A549 (cell line): Measurements from ENCODE around the gene TVP23A. TPM values are rescaled to one million over a fixed set of nuclear protein-coding genes. Genes with fewer than 3 reads are reported as not detected.

Experiments
- ATAC-seq, 2 experiments: fragments of 200-7000 bp in 1 of 2; fragments of >200 bp in 1 of 2; cut with Nextera tagmentation in 1 of 2; cut with Tn5 transposase in 1 of 2; 3 replicates each; pipeline versions ENCODE4 v1.8.0 to v1.9.1; 2018 to 2020; ENCODE audit warnings: mild to moderate bottlenecking in 1 of 2, moderate library complexity in 1 of 2
- CTCF ChIA-PET: fragments of 300-600 bp; sonication (Branson Sonifier 250); formaldehyde crosslinking; extraction: SDS; loops from one replicate; lab custom pipeline; 2021; ENCODE audit warnings: antibody characterized with exemption, inconsistent platforms; lab: Yijun Ruan, JAX
- POLR2A ChIA-PET: fragments of 350-600 bp; formaldehyde crosslinking; extraction: SDS; loops from one replicate; lab custom pipeline; 2021; ENCODE audit warnings: antibody characterized with exemption, inconsistent platforms; lab: Yijun Ruan, JAX
- DNase-seq, 2 experiments: peaks; one replicate each; pipeline versions ENCODE4 v3.0.0 to v3.0.0-alpha.2; 2011 to 2016; ENCODE audit warnings: low read depth in 1 of 2, low spot score in 1 of 2
- FAIRE-seq: peaks from 2 replicates; lab custom pipeline; 2011; peaks lifted over from hg19 to GRCh38; lab: Jason Lieb, UNC
- H3K27ac ChIP-seq, 2 experiments: fragments of >200 bp; sonication (Bioruptor Twin); formaldehyde crosslinking; 3 replicates each; pipeline ENCODE4 v1.5.1; 2016 to 2017
- H3K4me1 ChIP-seq: fragments of >200 bp; sonication (Bioruptor Twin); formaldehyde crosslinking; 3 replicates; pipeline ENCODE4 v1.6.1; 2016
- H3K4me2 ChIP-seq: fragments of >200 bp; sonication (Bioruptor Twin); formaldehyde crosslinking; 3 replicates; pipeline ENCODE4 v1.6.1; 2016
- H3K4me3 ChIP-seq: fragments of >200 bp; sonication (Bioruptor Twin); formaldehyde crosslinking; 3 replicates; pipeline ENCODE4 v1.5.1; 2016
- H3K9me3 ChIP-seq: fragments of >200 bp; sonication (Bioruptor Twin); formaldehyde crosslinking; 3 replicates; pipeline ENCODE4 v1.6.1; 2016
- ATOH8 ChIP-seq: fragments of 250-450 bp; sonication (Bioruptor Pico); IDR thresholded peaks from 2 replicates; pipeline ENCODE4 v1.5.0; 2020; ENCODE audit warnings: low read depth, mild to moderate bottlenecking, moderate library complexity
- BHLHE40 ChIP-seq: IDR thresholded peaks from 2 replicates; pipeline ENCODE4 v1.6.1; 2012; ENCODE audit warnings: low read depth, low read length, inconsistent platforms
- CBX8 ChIP-seq: fragments of 200-600 bp; sonication (generic); IDR thresholded peaks from 2 replicates; pipeline ENCODE4 v1.6.1; 2016
- CHD2 ChIP-seq: fragments of 150-350 bp; IDR thresholded peaks from 2 replicates; pipeline ENCODE4 v1.6.1; 2014; ENCODE audit warnings: low read length; ENCODE audit not compliant: partially characterized antibody
- E2F6 ChIP-seq: IDR thresholded peaks from 2 replicates; pipeline ENCODE4 v1.6.1; 2012; ENCODE audit warnings: low read depth, borderline replicate concordance
- ELK1 ChIP-seq: fragments of 150-350 bp; IDR thresholded peaks from 2 replicates; pipeline ENCODE4 v1.6.1; 2014; ENCODE audit warnings: low read depth, mild to moderate bottlenecking, low read length
- EP300 ChIP-seq, 2 experiments: fragments of >200 bp; sonication (Bioruptor Twin); formaldehyde crosslinking; IDR thresholded peaks; 2 replicates in 1 of 2; 3 replicates in 1 of 2; pipeline ENCODE4 v1.6.1; 2016 to 2017
- ESRRA ChIP-seq: fragments of 150-350 bp; IDR thresholded peaks from 2 replicates; pipeline ENCODE4 v1.6.1; 2014; ENCODE audit warnings: mild to moderate bottlenecking, low read length, borderline replicate concordance
- FOXS1 ChIP-seq: fragments of 250-450 bp; sonication (Bioruptor Pico); IDR thresholded peaks from 2 replicates; pipeline ENCODE4 v1.5.0; 2020; ENCODE audit warnings: mild to moderate bottlenecking, moderate library complexity
- HEYL ChIP-seq: fragments of 250-450 bp; sonication (Bioruptor Pico); IDR thresholded peaks from 2 replicates; pipeline ENCODE4 v1.8.0; 2021; ENCODE audit warnings: mild to moderate bottlenecking, moderate library complexity
- HMGXB4 ChIP-seq: fragments of 250-450 bp; sonication (Bioruptor Pico); IDR thresholded peaks from 2 replicates; pipeline ENCODE4 v1.5.0; 2021; ENCODE audit warnings: mild to moderate bottlenecking, moderate library complexity, borderline replicate concordance
- HOXB5 ChIP-seq: fragments of 250-450 bp; sonication (Bioruptor Pico); IDR thresholded peaks from 2 replicates; pipeline ENCODE4 v1.5.0; 2020; ENCODE audit warnings: mild to moderate bottlenecking, moderate library complexity
- JUN ChIP-seq, 2 experiments: fragments of >200 bp; sonication (Bioruptor Twin); formaldehyde crosslinking; IDR thresholded peaks; 2 replicates in 1 of 2; 3 replicates in 1 of 2; pipeline ENCODE4 v1.6.1; 2016 to 2017
- JUNB ChIP-seq: fragments of >200 bp; sonication (Bioruptor Twin); formaldehyde crosslinking; IDR thresholded peaks from 2 replicates; pipeline ENCODE4 v1.6.1; 2016
- MYC ChIP-seq: IDR thresholded peaks from 2 replicates; pipeline ENCODE4 v1.6.1; 2012; ENCODE audit warnings: mild to moderate bottlenecking, inconsistent platforms, low read length, improper control_type of control experiment, borderline replicate concordance
- NFE2L2 ChIP-seq: fragments of 150-350 bp; conservative IDR thresholded peaks from 2 replicates; pipeline ENCODE4 v1.6.1; 2014; ENCODE audit warnings: low read length
- NPAS2 ChIP-seq: fragments of 250-450 bp; sonication (Bioruptor Pico); IDR thresholded peaks from 2 replicates; pipeline ENCODE4 v1.8.0; 2022; ENCODE audit warnings: mild to moderate bottlenecking, moderate library complexity, borderline replicate concordance
- NR3C1 ChIP-seq: fragments of >200 bp; sonication (Bioruptor Twin); formaldehyde crosslinking; IDR thresholded peaks from 3 replicates; pipeline ENCODE4 v1.6.1; 2017
- RCOR1 ChIP-seq: fragments of 150-350 bp; IDR thresholded peaks from 2 replicates; pipeline ENCODE4 v1.6.1; 2014; ENCODE audit warnings: antibody characterized with exemption, low read length, low read depth
- RFX5 ChIP-seq: fragments of 450-650 bp; IDR thresholded peaks from 2 replicates; pipeline ENCODE4 v1.7.1; 2014; ENCODE audit warnings: antibody characterized with exemption, mild to moderate bottlenecking, moderate library complexity
- SREBF2 ChIP-seq: fragments of 450-650 bp; IDR thresholded peaks from 2 replicates; pipeline ENCODE4 v1.6.1; 2014; ENCODE audit warnings: mild to moderate bottlenecking, moderate library complexity
- ZC3H11A ChIP-seq: fragments of 450-650 bp; IDR thresholded peaks from 2 replicates; pipeline ENCODE4 v1.6.1; 2014; ENCODE audit warnings: antibody characterized with exemption, mild to moderate bottlenecking
- WGBS: methylation state at CpG from one replicate; pipeline ENCODE4 v1.1.6; 2017; ENCODE audit errors: missing lambda C conversion rate; 5-methylcytosine and 5-hydroxymethylcytosine counted together
- polyA plus RNA-seq, 4 experiments: library from polyadenylated mRNA; depleted of rRNA in 3 of 4; stranded (reverse); fragments of >200 nt; fragmentation: RNase III in 1 of 4; extraction: RNeasy Plus Mini Kit Qiagen cat#74134 plus additional on column Dnase treatment in 1 of 4; gene quantifications; 2 replicates in 3 of 4; 3 replicates in 1 of 4; pipeline ENCODE4 v1.2.3, GENCODE V29; 2011 to 2017
- TF ChIP-seq, protein P1 (sequence below): IDR thresholded peaks from 2 replicates; pipeline ENCODE4 v1.6.1; 2012
- TF ChIP-seq, protein P2 (sequence below): fragments of 450-650 bp; IDR thresholded peaks from 2 replicates; pipeline ENCODE4 v1.6.1; 2014; ENCODE audit warnings: antibody characterized with exemption
- TF ChIP-seq, protein P3 (sequence below): fragments of >200 bp; sonication (Bioruptor Twin); formaldehyde crosslinking; IDR thresholded peaks from 3 replicates; pipeline ENCODE4 v1.5.1; 2016

TVP23A gene
- polyA plus RNA-seq, 2 of the 4 experiments (the other 2 are of a cell fraction), result 0.03 TPM; not detected in 1

- no peak for TF ChIP-seq ESRRA
- TF ChIP-seq ATOH8, result no peak
- no peak for TF ChIP-seq SREBF2
Measured at GRCh38 chr16:10752843-10753523, 65.6 kb downstream of the TVP23A start (continued).

DNA sequence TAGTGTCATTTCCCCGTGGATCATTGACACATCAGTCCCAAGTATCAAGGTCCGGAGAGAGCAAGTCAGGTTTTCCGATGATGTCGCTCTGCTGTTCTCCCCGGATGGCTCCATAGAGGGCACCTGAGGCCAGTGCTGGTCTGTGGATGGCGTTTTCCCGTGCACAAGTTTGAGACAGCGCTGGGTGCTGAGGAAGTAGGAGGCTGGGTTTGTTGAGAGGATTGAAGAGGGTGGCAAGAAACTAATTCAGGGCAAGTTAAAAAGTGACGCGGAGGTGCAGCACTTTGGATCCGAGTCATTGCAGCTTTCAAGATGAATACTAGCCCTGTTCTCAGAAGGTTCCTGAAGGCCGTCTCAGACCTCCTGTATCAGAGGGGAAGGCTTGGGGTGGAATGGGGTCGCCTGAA, 67.3 kb downstream of the TVP23A start:
- peak in 1 of 2 experiments; percentile 43; a peak in 2 of 6 replicates for ATAC-seq
- peaks cover 8% of the 10 kb centered on the region; the same call in 1 of the 3 replicates for H3K4me1 ChIP-seq
- POLR2A ChIA-PET, result no interaction called here
- TF ChIP-seq NFE2L2 (no peak), MYC (no peak), SREBF2 (no peak), NR3C1 (no peak), E2F6 (no peak), CBX8 (no peak), BHLHE40 (no peak), RFX5 (no peak), JUN (IDR thresholded peaks at IDR 0.05) (no peak), NPAS2 (CRISPR knock-in tag) (no peak), ATOH8 (no peak), EP300 (IDR thresholded peaks at IDR 0.05) (no peak)
- TF ChIP-seq, protein P1, sequence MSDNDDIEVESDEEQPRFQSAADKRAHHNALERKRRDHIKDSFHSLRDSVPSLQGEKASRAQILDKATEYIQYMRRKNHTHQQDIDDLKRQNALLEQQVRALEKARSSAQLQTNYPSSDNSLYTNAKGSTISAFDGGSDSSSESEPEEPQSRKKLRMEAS, result no peak
- TF ChIP-seq, protein P2, sequence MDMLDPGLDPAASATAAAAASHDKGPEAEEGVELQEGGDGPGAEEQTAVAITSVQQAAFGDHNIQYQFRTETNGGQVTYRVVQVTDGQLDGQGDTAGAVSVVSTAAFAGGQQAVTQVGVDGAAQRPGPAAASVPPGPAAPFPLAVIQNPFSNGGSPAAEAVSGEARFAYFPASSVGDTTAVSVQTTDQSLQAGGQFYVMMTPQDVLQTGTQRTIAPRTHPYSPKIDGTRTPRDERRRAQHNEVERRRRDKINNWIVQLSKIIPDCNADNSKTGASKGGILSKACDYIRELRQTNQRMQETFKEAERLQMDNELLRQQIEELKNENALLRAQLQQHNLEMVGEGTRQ, result no peak
- TF ChIP-seq, all 56 proteins: peak for 0
- FAIRE-seq, result no peak
- no peak overlapping the region for H3K4me3 ChIP-seq
- no peak for DNase-seq
- H3K9me3 ChIP-seq, result no peaks in the 10 kb centered on the region
- CTCF ChIA-PET, result interaction anchor here (1.3 kb wide), 1 partner anchor 167 kb away, joined by 3 read pairs; no protein-coding TSS in a partner anchor
- H3K27ac ChIP-seq, result no peak overlapping the region
- no peak overlapping the region for H3K4me2 ChIP-seq
- 82% methylated on average over 12 of the region's 13 CpGs for WGBS

DNA sequence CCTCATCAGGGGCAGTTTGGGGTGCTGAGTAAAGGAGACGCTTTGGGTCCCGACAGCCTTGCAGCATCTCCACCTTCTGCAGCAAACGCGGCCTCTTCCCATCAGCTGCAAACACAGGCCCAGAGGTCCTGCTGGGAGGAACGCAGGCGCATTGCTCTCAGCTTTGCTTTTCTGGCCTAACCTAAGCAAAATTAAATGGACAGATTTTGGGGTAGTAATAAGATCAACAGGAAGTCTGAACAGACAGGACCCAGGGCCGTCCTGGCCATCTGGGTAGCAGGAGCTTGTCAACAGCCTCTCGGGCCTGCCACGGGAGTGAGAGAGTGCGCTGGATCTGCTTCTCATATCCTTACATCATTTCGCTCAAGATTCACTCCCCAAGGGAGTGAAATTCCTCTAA, 67.8 kb downstream of the TVP23A start:
- Histone ChIP-seq H3K9me3 (no peaks in the 10 kb centered on the region), H3K4me3 (no peak overlapping the region), H3K4me2 (no peak overlapping the region), H3K4me1 (peaks cover 8% of the 10 kb centered on the region; the same call in 1 of the 3 replicates), H3K27ac (no peak overlapping the region)
- DNase-seq, result no peak
- FAIRE-seq, result no peak
- ChIA-PET POLR2A (no interaction called here), CTCF (interaction anchor here (1.3 kb wide), 1 partner anchor 168 kb away, joined by 3 read pairs; no protein-coding TSS in a partner anchor)
- 92% methylated on average over 11 of the region's 11 CpGs for WGBS
- ATAC-seq, result no peak
- TF ChIP-seq HOXB5 (CRISPR knock-in tag) (no peak), JUNB (no peak), RCOR1 (no peak), NPAS2 (CRISPR knock-in tag) (no peak), ELK1 (no peak), FOXS1 (CRISPR knock-in tag) (no peak), HEYL (no peak), HMGXB4 (no peak), CHD2 (no peak), ZC3H11A (no peak)
- TF ChIP-seq, protein P3, sequence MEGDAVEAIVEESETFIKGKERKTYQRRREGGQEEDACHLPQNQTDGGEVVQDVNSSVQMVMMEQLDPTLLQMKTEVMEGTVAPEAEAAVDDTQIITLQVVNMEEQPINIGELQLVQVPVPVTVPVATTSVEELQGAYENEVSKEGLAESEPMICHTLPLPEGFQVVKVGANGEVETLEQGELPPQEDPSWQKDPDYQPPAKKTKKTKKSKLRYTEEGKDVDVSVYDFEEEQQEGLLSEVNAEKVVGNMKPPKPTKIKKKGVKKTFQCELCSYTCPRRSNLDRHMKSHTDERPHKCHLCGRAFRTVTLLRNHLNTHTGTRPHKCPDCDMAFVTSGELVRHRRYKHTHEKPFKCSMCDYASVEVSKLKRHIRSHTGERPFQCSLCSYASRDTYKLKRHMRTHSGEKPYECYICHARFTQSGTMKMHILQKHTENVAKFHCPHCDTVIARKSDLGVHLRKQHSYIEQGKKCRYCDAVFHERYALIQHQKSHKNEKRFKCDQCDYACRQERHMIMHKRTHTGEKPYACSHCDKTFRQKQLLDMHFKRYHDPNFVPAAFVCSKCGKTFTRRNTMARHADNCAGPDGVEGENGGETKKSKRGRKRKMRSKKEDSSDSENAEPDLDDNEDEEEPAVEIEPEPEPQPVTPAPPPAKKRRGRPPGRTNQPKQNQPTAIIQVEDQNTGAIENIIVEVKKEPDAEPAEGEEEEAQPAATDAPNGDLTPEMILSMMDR, result no peak
- TF ChIP-seq, protein P1, result no peak
